GM20431 (cell line): ENCODE results near the gene FAM237B.

ENCODE experiments used
- in situ Hi-C: fragments of 300-500 bp; cut with MseI, MboI; formaldehyde crosslinking; loops from one replicate; pipeline ENCODE4 v1.15.0; 2020; ENCODE audit warnings: low sequenced_read_pairs; ENCODE audit not compliant: unreplicated experiment

Gene FAM237B

GRCh38 chr7:90298145-90299038 is 22.7 kb downstream of the FAM237B start:
- in situ Hi-C loops = no loop called here

- in situ Hi-C loops = no loop called here
Measured at GRCh38 chr7:90290244-90291113, 30.6 kb downstream of the FAM237B start.

GRCh38 chr7:90288154-90288553 is 33.0 kb downstream of the FAM237B start:
- in situ Hi-C loops = no loop called here

GRCh38 chr7:90276033-90276728 is 44.9 kb downstream of the FAM237B start:
- in situ Hi-C loops = no loop called here

GRCh38 chr7:90274161-90274560 is 46.9 kb downstream of the FAM237B start:
- in situ Hi-C loops = loop anchor here (25.0 kb wide), 1 partner anchor 138 kb away; the partner anchor contains the start of gene CLDN12

- in situ Hi-C loops = loop anchor here (25.0 kb wide), 1 partner anchor 140 kb away; the partner anchor contains the start of gene CLDN12
Measured at GRCh38 chr7:90272242-90272641, 48.9 kb downstream of the FAM237B start.

GRCh38 chr7:90271753-90272152 is 49.4 kb downstream of the FAM237B start:
- in situ Hi-C loops = loop anchor here (25.0 kb wide), 1 partner anchor 141 kb away; the partner anchor contains the start of gene CLDN12

- in situ Hi-C loops = loop anchor here (25.0 kb wide), 1 partner anchor 142 kb away; the partner anchor contains the start of gene CLDN12
Measured at GRCh38 chr7:90270431-90271178, 50.5 kb downstream of the FAM237B start.

- in situ Hi-C loops = loop anchor here (10.0 to 25.0 kb wide), 2 partner anchors 114 to 143 kb away; partner anchors contain the start of genes CLDN12 and STEAP1
Measured at GRCh38 chr7:90269163-90269562, 51.9 kb downstream of the FAM237B start.

GRCh38 chr7:90267263-90267858 is 53.7 kb downstream of the FAM237B start:
- in situ Hi-C loops = loop anchor here (10.0 to 25.0 kb wide), 2 partner anchors 113 to 145 kb away; partner anchors contain the start of genes CLDN12 and STEAP1

- in situ Hi-C loops = loop anchor here (10.0 to 25.0 kb wide), 2 partner anchors 112 to 145 kb away; partner anchors contain the start of genes CLDN12 and STEAP1
Measured at GRCh38 chr7:90266808-90267207, 54.3 kb downstream of the FAM237B start.
